Fibroblast of lung (primary cell): ENCODE results near the gene RMRP. TPM values are rescaled to one million over a fixed set of nuclear protein-coding genes. Genes with fewer than 3 reads are reported as not detected.
"Not testable (repeated sequence)": the region's sequence is repeated elsewhere in the genome, so short reads cannot be mapped to it uniquely, and the experiment has no call there.

Experiments
- DNase-seq, 2 donors: peaks; one replicate each; pipeline versions ENCODE4 v3.0.0 to v3.0.0-alpha.2; 2010; ENCODE audit warnings: low read depth in 2 of 2
- H2AFZ ChIP-seq: 2 replicates; pipeline ENCODE4 v1.5.1; 2012; ENCODE audit warnings: low read length, control low read depth, inconsistent platforms
- H3K27ac ChIP-seq: 2 replicates; pipeline ENCODE4 v1.5.1; 2011; ENCODE audit warnings: low read length, control low read depth; ENCODE audit not compliant: insufficient read depth
- H3K27me3 ChIP-seq: 2 replicates; pipeline ENCODE4 v1.5.1; 2011; ENCODE audit warnings: mild to moderate bottlenecking, low read length; ENCODE audit not compliant: control insufficient read depth, insufficient read depth
- H3K36me3 ChIP-seq: 2 replicates; pipeline ENCODE4 v1.5.1; 2011; ENCODE audit warnings: low read length; ENCODE audit not compliant: control insufficient read depth, insufficient read depth
- H3K4me1 ChIP-seq: 2 replicates; pipeline ENCODE4 v1.5.1; 2011; ENCODE audit warnings: low read length; ENCODE audit not compliant: control insufficient read depth, insufficient read depth; ENCODE audit errors: extremely low read depth
- H3K4me2 ChIP-seq: 2 replicates; pipeline ENCODE4 v1.5.1; 2011; ENCODE audit warnings: low read length, control low read depth; ENCODE audit not compliant: insufficient read depth; ENCODE audit errors: extremely low read depth
- H3K4me3 ChIP-seq, 4 experiments: fragments of 200-600 bp in 1 of 4; sonication (generic) in 1 of 4; replicated peaks in 1 of 4; 2 replicates each; pipeline ENCODE4 v1.5.1; 2011 to 2016; ENCODE audit warnings: low read length in 4 of 4, low read depth in 3 of 4, mild to moderate bottlenecking in 3 of 4, control low read depth in 2 of 4, inconsistent platforms in 1 of 4, mixed read lengths in 1 of 4; ENCODE audit not compliant: insufficient read depth in 1 of 4; ENCODE audit errors: control extremely low read depth in 1 of 4
- H3K79me2 ChIP-seq: 2 replicates; pipeline ENCODE4 v1.5.1; 2012; ENCODE audit warnings: mild to moderate bottlenecking, low read length, inconsistent platforms; ENCODE audit not compliant: control insufficient read depth, insufficient read depth
- H3K9ac ChIP-seq: 2 replicates; pipeline ENCODE4 v1.5.1; 2011; ENCODE audit warnings: mild to moderate bottlenecking, low read length, control low read depth; ENCODE audit not compliant: insufficient read depth
- H3K9me3 ChIP-seq: 2 replicates; pipeline ENCODE4 v1.5.1; 2012; ENCODE audit warnings: low read depth, low read length; ENCODE audit not compliant: control insufficient read depth, insufficient read depth
- H4K20me1 ChIP-seq: 2 replicates; pipeline ENCODE4 v1.5.1; 2011; ENCODE audit warnings: low read length; ENCODE audit not compliant: control insufficient read depth, insufficient read depth; ENCODE audit errors: extremely low read depth
- EZH2 ChIP-seq: IDR thresholded peaks from 2 replicates; pipeline ENCODE4 v1.5.1; 2012; ENCODE audit warnings: low read length, control low read depth, mild to moderate bottlenecking; ENCODE audit errors: missing control alignments
- polyA plus RNA-seq, 2 donors: library from polyadenylated mRNA; depleted of rRNA in 1 of 2; stranded (reverse) in 1 of 2; unstranded in 1 of 2; fragments of >200 nt; gene quantifications; 2 replicates each; pipeline ENCODE4 v1.2.1, GENCODE V29; 2011 to 2012; ENCODE audit warnings: missing spikeins in 1 of 2
- total RNA-seq: library from RNA; depleted of rRNA; stranded (reverse); fragments of >200 nt; gene quantifications from 2 replicates; pipeline ENCODE4 v1.2.1, GENCODE V29; 2014
- TF ChIP-seq, protein P1 (sequence below), 2 donors: IDR thresholded peaks in 1 of 2; conservative IDR thresholded peaks in 1 of 2; 1 replicate in 1 of 2; 2 replicates in 1 of 2; pipeline ENCODE4 v1.5.1; 2011 to 2012; ENCODE audit warnings: low read length in 2 of 2, control low read depth in 1 of 2, inconsistent platforms in 1 of 2, low read depth in 1 of 2, mild to moderate bottlenecking in 1 of 2

Gene RMRP
- total and polyA plus RNA-seq, 2 donors (not counting 1 experiment from before 2014, with no cell fraction given), result 110 to 67,954 TPM

DNA sequence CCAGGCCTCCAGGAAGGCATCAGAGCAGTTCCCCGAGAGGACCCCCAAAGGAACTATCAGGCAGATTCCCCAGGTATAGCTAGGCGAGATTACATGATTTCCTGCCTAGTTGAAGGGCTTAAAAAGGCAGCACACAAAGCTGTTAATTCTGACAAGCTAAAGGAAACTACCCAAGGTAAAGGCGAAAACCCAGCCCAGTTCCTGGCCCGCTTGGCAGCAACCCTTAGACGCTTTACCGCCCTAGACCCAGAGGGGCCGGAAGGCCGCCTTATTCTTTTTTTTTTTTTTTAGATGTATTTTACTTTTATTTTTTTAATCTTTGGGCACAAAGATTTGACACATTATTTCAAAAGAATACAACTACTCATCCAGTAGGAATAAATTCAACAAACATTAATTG, 19.1 kb downstream of the RMRP start:
- not testable (repeated sequence) for H3K4me2 ChIP-seq, H3K4me3 ChIP-seq, H3K9me3 ChIP-seq, H3K27ac ChIP-seq, H3K4me1 ChIP-seq, H3K79me2 ChIP-seq, DNase-seq, H2AFZ ChIP-seq, H3K9ac ChIP-seq, H4K20me1 ChIP-seq, H3K36me3 ChIP-seq, H3K27me3 ChIP-seq

GRCh38 chr9:35637427-35637955, 20.3 kb downstream of the RMRP start:
- H3K36me3 ChIP-seq, H3K79me2 ChIP-seq, H3K9ac ChIP-seq, H3K4me3 ChIP-seq, H3K9me3 ChIP-seq, H4K20me1 ChIP-seq, H2AFZ ChIP-seq, H3K27me3 ChIP-seq, H3K27ac ChIP-seq, H3K4me1 ChIP-seq, H3K4me2 ChIP-seq: not testable (repeated sequence)
- DNase-seq, result peak in 1 of 2 donors; percentile 22

DNA sequence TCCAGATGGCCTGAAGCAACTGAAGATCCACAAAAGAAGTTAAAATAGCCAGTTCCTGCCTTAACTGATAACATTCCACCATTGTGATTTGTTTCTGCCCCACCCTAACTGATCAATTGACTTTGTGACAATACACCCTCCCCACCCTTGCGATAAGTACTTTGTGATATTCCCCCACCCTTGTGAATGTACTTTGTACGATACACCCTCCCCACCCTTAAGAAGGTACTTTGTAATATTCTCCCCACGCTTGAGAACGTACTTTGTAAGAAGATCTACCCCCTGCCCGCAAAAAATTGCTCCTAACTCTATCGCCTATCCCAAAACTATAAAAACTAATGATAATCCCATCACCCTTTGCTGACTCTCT, 21.0 kb downstream of the RMRP start:
- not testable (repeated sequence) for H2AFZ ChIP-seq, H3K36me3 ChIP-seq, DNase-seq, H3K9me3 ChIP-seq, H3K4me2 ChIP-seq, H3K27ac ChIP-seq, H3K4me3 ChIP-seq, H3K9ac ChIP-seq, H4K20me1 ChIP-seq, H3K79me2 ChIP-seq, H3K27me3 ChIP-seq, H3K4me1 ChIP-seq

DNA sequence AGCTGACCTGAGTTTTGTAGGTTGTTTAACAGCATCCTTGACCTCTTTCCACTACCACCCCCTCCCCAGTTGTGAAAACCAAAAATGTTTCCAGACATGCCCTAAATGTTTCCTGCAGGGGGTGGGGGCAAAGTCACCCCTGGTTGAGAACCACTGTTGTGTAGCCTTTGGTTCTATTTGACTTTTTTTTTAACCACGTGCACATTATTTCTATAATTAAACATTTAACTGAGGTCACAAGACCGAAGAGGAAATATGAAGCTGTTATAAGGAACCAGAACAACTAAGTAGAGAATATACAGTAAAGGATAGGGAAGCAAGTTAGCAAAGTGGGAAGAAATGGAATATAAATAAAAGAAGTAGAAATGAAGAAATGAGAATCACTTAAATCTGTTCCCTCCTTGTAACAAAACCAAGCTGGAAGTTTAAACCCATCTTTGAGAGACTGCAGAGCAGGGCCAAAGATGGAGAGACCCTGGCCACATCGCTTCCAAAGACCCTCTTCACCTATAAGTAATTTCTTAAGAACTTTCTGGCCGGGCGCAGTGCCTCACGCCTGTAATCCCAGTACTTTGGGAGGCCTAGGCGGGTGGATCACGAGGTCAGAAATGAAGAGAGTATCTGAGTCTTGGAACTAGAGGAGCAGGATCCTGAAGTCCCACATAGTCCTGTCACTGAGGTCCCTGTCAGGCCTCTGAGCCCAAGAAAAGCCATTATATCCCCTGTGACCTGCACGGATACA, 21.5 kb downstream of the RMRP start:
- no peaks in the 10 kb centered on the region for H3K79me2 ChIP-seq
- H3K4me3 ChIP-seq, result no peak overlapping the region
- H3K9me3 ChIP-seq, result no peaks in the 10 kb centered on the region
- no peaks in the 10 kb centered on the region for H3K4me1 ChIP-seq
- no peak overlapping the region for H3K27ac ChIP-seq
- no peak for TF ChIP-seq EZH2
- TF ChIP-seq, protein P1, sequence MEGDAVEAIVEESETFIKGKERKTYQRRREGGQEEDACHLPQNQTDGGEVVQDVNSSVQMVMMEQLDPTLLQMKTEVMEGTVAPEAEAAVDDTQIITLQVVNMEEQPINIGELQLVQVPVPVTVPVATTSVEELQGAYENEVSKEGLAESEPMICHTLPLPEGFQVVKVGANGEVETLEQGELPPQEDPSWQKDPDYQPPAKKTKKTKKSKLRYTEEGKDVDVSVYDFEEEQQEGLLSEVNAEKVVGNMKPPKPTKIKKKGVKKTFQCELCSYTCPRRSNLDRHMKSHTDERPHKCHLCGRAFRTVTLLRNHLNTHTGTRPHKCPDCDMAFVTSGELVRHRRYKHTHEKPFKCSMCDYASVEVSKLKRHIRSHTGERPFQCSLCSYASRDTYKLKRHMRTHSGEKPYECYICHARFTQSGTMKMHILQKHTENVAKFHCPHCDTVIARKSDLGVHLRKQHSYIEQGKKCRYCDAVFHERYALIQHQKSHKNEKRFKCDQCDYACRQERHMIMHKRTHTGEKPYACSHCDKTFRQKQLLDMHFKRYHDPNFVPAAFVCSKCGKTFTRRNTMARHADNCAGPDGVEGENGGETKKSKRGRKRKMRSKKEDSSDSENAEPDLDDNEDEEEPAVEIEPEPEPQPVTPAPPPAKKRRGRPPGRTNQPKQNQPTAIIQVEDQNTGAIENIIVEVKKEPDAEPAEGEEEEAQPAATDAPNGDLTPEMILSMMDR (conservative IDR thresholded peaks at IDR 0.05 in 1 of 2, IDR thresholded peaks at IDR 0.05 in 1 of 2; ENCODE audit: low read depth in 1 of 2, low read length in 2 of 2), result no peak
- H3K4me2 ChIP-seq, result no peak overlapping the region
- no peak for DNase-seq
- no peaks in the 10 kb centered on the region for H3K27me3 ChIP-seq
- H3K36me3 ChIP-seq, result no peaks in the 10 kb centered on the region
- H3K9ac ChIP-seq, result no peak overlapping the region
- H2AFZ ChIP-seq, result no peak overlapping the region
- H4K20me1 ChIP-seq, result no peaks in the 10 kb centered on the region
